ENCODE measurements around the gene LRP1B. TPM values are rescaled to one million over a fixed set of nuclear protein-coding genes. Genes with fewer than 3 reads are reported as not detected.

Gene LRP1B
- total and polyA plus RNA-seq, 2 of the 8 experiments (the other 6 are each of a cell fraction or from before 2014, with no cell fraction given): 0.03 TPM; not detected in 1

DNA sequence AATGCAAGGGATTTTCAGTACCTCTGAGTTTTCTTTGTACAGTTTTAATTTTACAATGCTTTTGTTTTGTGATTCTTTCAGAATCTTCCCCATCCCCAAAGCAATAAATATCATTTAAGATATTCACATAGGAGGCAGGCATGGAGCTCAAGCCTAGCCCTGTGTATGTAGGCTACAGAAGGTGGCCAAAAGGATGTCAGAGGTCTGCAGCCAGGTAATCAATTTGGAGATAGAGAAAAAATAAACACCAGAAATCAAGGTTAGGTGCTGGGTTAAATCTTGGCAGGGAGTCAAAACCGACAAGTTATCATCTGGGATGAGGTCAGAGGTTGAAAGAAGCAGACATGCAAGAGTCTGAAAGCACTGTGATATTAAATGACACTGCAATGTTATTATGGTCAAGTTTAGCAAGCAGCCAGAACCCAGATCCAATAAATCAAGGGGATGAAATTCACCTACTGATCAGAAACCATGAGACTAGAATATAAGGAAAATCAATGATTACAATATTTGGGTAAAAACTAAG lies 45.1 kb upstream of the LRP1B start:
- Histone ChIP-seq H3K23ac (ENCODE audit: insufficient read length) (no peak overlapping the region), H2AK5ac (ENCODE audit: low read depth, low read length) (no peak overlapping the region), H3K18ac (ENCODE audit: extremely low read depth, low read length) (no peak overlapping the region), H3K14ac (ENCODE audit: insufficient read length) (no peak overlapping the region), H3K27me3 (replicated peaks in 1 of 4; ENCODE audit: control insufficient read depth in 3 of 4, extremely low read depth in 1 of 4, insufficient read depth in 3 of 4, low read length in 3 of 4) (no peaks in the 10 kb centered on the region), H2BK120ac (replicated peaks; ENCODE audit: low read depth, low read length) (no peak overlapping the region), H3K79me1 (ENCODE audit: low read depth, low read length) (no peaks in the 10 kb centered on the region), H3K4me2 (ENCODE audit: insufficient read depth in 1 of 2, low read depth in 2 of 2, low read length in 2 of 2) (no peak overlapping the region), H3K36me3 (ENCODE audit: control insufficient read depth in 2 of 4, insufficient read depth in 4 of 4, low read length in 3 of 4) (no peaks in the 10 kb centered on the region), H2BK20ac (ENCODE audit: low read length) (no peak overlapping the region), H3K4ac (replicated peaks; ENCODE audit: insufficient read length, low read depth, low read length) (no peak overlapping the region), H4K5ac (ENCODE audit: insufficient read length, low read depth, low read length) (no peak overlapping the region), H4K20me1 (replicated peaks in 1 of 2; ENCODE audit: control insufficient read depth in 1 of 2, insufficient read depth in 2 of 2, low read length in 2 of 2) (no peaks in the 10 kb centered on the region), H3K4me3 (ENCODE audit: extremely low read depth in 1 of 4, insufficient read depth in 2 of 4, low read depth in 3 of 4, low read length in 4 of 4) (no peak overlapping the region), H2BK5ac (ENCODE audit: low read depth, low read length) (no peak overlapping the region), H3K23me2 (ENCODE audit: low read depth, low read length) (no peaks in the 10 kb centered on the region), H3K27ac (ENCODE audit: low read depth, low read length) (no peak overlapping the region), H4K91ac (replicated peaks; ENCODE audit: insufficient read length, low read length) (no peak overlapping the region), H3K79me2 (ENCODE audit: control insufficient read depth in 1 of 2, insufficient read depth in 2 of 2, low read length in 2 of 2) (no peaks in the 10 kb centered on the region), H2BK12ac (ENCODE audit: low read depth, low read length) (no peak overlapping the region), H4K8ac (ENCODE audit: extremely low read depth, insufficient read depth, low read length) (no peak overlapping the region), H3K9me3 (ENCODE audit: insufficient read depth in 2 of 2, low read depth in 1 of 2, low read length in 1 of 2) (no peaks in the 10 kb centered on the region), H2AFZ (ENCODE audit: low read length) (no peak overlapping the region), H3K56ac (replicated peaks; ENCODE audit: insufficient read length, low read depth, low read length) (no peak overlapping the region), H3K4me1 (replicated peaks in 1 of 4; ENCODE audit: control insufficient read depth in 3 of 4, insufficient read depth in 4 of 4, low read length in 3 of 4) (no peaks in the 10 kb centered on the region), H2BK15ac (ENCODE audit: low read length) (no peak overlapping the region), H3K9ac (replicated peaks in 1 of 4; ENCODE audit: extremely low read depth in 1 of 4, low read depth in 3 of 4, low read length in 3 of 4) (no peak overlapping the region)
- FAIRE-seq: no peak
- TF ChIP-seq RXRA (IDR thresholded peaks at IDR 0.05; ENCODE audit: insufficient read depth, low read depth, low read length): no peak
- no peak for TF ChIP-seq CBX5 (IDR thresholded peaks at IDR 0.05; ENCODE audit: low read depth, low read length)
- POLR2A ChIA-PET (ENCODE audit: partially characterized antibody): no interaction called here
- no peak for DNase-seq (ENCODE audit: low read depth in 1 of 2, low spot score in 2 of 2)
- 100% methylated on average over 1 of the region's 1 CpG; no CpG with 5 or more reads in 1 of the 2 experiments for WGBS, 2 experiments (ENCODE audit: extremely low coverage in 1 of 2, insufficient coverage in 1 of 2, insufficient read length in 1 of 2, insufficient replicate concordance in 2 of 2, low coverage in 1 of 2, low lambda C conversion rate in 2 of 2, missing lambda C conversion rate in 1 of 2)
- CTCF ChIA-PET (ENCODE audit: partially characterized antibody): no interaction called here

Data from H1 (cell line).